ENCODE results near the gene ASAP2.
"Not testable (repeated sequence)": the region's sequence is repeated elsewhere in the genome, so short reads cannot be mapped to it uniquely, and the experiment has no call there.

The ASAP2 gene

GRCh38 chr2:9256147-9256546 is 49.5 kb downstream of the ASAP2 start:
- no peak for DNase-seq

GRCh38 chr2:9256570-9257043 is 50.0 kb downstream of the ASAP2 start:
- DNase-seq: no peak

DNA sequence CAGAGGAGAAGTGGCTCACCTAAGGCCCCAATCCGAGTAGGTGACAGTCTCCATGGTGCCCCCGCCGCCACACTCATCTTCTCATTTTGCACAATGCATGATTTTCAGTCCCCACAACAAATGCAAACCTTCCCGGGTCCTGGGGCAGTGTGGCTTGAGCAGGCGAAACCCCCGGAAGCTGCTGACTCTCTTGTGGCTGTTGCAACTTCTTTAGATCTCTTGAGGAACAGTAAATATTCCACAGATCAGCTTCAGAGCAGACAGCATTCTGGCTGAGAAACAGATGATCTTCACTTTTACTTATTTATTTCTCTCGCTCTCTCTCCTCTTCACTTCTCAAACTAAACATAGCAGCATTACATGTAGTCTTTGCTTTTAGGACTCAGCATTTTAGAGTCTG is 51.9 kb downstream of the ASAP2 start:
- DNase-seq: peak; percentile 45 to 56

DNA sequence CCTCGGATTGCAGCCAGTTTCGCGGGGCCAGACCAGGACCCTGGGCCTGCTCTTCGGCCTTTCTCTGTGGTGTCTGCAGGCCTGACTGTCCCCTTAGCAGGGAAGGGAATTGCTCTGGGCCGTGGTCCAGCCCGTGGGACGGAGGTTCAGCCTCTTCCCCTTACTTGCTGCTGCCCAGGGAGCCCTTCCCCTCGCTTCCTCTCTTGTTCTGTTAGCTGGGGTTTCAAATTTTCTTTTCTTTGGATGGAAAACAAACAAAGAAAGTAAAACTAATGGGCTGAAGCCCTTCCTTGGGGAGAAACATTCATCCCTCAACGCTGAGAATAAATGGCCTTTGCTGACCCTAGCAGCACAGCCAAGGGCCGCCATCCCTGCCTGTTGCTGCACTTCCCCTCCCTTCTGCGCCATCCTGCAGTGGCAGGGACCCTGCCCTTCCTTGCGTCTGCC is 52.4 kb downstream of the ASAP2 start:
- peak; percentile 44 to 62 for DNase-seq

- DNase-seq: peak; percentile 71 to 87
Measured at GRCh38 chr2:9260464-9260918, 53.9 kb downstream of the ASAP2 start.

- DNase-seq: peak; percentile 75 to 88
Measured at GRCh38 chr2:9261231-9261883, 54.7 kb downstream of the ASAP2 start.

GRCh38 chr2:9262671-9263171 is 56.1 kb downstream of the ASAP2 start:
- DNase-seq: no peak

GRCh38 chr2:9263428-9263827 is 56.8 kb downstream of the ASAP2 start:
- DNase-seq: peak; percentile 75 to 93

GRCh38 chr2:9264301-9264700 is 57.7 kb downstream of the ASAP2 start:
- DNase-seq: no peak

- DNase-seq: no peak
Measured at GRCh38 chr2:9266711-9267110, 60.1 kb downstream of the ASAP2 start.

DNA sequence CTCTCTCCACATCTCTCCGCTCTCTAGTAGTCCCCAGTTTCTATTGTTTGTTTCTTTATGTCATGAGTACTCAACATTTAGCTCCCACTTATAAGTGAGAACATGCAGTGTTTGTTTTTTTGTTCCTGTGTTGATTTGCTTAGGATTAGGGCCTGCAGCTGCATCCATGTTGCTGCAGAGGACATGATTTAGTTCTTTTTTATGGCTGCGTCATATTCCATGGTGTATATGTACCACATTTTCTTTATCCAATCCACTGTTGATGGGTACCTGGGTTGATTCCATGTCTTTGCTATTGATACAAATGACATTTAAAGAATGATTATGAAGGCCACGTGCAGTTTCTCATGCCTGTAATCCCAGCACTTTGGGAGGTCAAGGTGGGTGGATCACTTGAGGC is 60.7 kb downstream of the ASAP2 start:
- DNase-seq: not testable (repeated sequence)

- DNase-seq: no peak
Measured at GRCh38 chr2:9268301-9269080, 61.9 kb downstream of the ASAP2 start.

- DNase-seq: no peak
Measured at GRCh38 chr2:9269295-9269694, 62.7 kb downstream of the ASAP2 start.

- no peak for DNase-seq
Measured at GRCh38 chr2:9269695-9270360, 63.2 kb downstream of the ASAP2 start.

- no peak for DNase-seq
Measured at GRCh38 chr2:9271091-9271490, 64.5 kb downstream of the ASAP2 start.

- DNase-seq: no peak
Measured at GRCh38 chr2:9271691-9272090, 65.1 kb downstream of the ASAP2 start.

DNA sequence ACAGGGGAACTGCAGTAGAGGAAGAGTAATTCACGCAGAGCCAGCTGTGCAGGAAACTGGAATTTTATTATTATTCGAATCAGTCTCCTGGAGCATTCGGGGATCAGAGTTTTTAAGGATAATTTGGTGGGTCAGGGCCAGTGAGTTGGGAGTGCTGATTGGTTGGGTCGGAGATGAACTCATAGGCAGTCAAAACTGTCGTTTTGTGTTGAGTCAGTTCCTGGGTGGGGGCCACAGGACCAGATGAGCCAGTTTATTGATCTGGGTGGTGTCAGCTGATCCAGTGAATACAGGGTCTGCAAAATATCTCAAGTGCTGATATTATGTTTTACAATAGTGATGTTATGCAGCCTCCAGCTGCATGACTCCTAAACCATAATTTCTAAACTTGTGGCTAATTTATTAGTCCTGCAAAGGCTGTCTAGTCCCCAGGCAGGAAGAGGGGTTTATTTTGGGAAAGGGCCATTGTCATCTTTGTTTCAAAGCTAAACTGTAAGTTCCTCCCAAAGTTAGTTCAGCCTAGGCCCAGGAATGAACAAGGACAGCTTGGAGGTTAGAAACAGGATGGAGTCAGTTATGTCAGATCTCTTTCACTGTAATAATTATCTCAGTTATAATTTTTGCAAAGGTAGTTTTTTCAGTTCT is 67.0 kb downstream of the ASAP2 start:
- DNase-seq: no peak

DNA sequence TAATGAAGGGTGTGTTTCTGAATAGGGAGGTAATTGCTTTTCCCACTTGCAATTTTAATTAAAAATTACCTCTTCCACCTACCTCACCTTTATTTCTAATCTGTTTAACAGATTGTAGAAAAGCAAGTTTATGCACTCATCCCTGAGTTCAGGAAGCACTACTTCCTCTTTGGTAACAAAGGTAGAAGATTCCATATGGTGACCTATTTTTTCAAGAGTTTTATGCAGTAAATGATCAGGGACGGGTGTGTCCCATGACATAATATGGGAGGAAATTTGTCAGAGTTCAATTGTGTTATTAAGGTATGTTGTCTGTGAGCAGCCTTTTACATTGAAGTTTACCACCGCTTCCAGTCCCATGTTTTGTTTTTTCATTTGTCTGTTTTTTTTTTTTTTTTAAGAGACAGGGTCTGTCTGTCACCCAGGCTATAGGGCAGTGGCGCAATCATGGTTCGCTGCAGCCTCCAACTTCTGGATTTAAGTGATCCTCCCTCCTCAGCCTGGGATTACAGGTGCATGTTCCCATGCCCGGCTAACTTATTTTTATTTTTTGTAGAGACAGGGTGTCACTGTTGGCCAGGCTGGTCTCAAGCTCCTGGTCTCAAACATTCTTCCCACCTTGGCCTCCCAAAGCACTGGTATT is 68.2 kb downstream of the ASAP2 start:
- DNase-seq: no peak

- DNase-seq: no peak
Measured at GRCh38 chr2:9275399-9275798, 68.8 kb downstream of the ASAP2 start.

DNA sequence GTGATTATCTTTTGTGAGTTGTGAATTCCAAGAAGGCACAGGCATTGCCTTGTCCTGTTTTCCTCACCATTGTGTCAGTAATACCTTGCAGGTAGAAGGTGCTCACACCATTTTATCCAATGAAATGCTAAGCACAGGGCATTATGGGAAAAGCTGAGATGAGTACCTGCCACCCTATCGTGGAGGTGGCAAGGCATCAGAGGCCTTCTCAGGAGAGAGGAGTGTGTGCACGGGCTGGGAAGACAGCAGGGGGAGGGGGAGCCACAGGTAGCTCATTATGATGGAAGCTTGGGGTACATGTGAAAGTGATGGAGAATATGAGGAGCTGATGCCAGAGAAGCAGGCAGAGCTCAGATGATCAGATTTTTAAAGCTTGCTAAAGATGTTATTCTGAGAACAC is 69.5 kb downstream of the ASAP2 start:
- no peak for DNase-seq

GRCh38 chr2:9276901-9277451 is 70.4 kb downstream of the ASAP2 start:
- no peak for DNase-seq

DNA sequence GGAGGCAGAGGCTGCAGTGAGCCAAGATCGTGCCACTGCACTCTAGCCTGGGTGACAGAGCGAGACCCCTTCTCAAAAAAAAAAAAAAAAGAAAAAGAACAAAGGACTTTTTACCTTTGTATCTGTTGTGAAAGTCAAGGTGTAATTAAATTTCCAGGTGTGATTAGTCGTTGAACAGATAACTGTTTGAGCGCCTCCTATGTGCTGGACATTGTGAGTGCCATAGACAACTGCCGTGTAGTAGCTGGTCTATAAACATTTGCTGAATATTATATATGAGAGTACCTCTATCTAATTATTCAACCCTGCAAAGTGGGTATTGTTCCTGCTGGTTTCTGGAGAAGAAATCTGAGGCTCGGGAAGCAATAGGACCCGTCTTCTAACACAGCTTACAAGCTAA is 71.8 kb downstream of the ASAP2 start:
- DNase-seq: no peak
